ENCODE results near the gene TLR1.

TLR1 gene

DNA sequence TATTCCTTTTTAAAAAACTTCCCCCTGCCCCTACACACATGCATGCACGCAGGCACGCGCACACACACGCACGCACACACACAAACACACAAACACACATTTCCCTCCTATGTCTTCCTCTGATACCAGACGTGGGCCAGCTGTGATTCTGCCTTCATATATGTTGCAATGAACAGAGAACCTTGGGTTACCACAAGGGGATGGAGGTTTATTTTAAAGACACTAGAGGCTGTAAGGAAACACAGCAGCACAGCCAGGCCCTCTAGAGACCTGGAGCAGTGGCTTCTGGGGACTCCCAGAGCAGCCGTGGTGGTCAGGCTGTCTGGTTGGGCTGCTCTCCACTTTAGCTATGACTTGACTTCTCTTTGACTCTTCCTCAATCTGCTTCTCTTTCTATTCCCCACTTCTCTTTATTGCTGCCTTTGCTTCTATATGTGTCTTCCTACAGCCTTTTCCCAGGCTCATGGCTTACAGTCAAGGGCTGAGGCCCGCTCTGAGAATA is 18.6 kb downstream of the TLR1 start:
- no peak overlapping the region for H3K9ac ChIP-seq (ENCODE audit: low read length)
- H3F3A ChIP-seq (ENCODE audit: insufficient read depth, low read length), result no peaks in the 10 kb centered on the region
- H3K27me3 ChIP-seq (replicated peaks; ENCODE audit: insufficient read depth, low read length), result no peaks in the 10 kb centered on the region
- TF ChIP-seq, protein P1, sequence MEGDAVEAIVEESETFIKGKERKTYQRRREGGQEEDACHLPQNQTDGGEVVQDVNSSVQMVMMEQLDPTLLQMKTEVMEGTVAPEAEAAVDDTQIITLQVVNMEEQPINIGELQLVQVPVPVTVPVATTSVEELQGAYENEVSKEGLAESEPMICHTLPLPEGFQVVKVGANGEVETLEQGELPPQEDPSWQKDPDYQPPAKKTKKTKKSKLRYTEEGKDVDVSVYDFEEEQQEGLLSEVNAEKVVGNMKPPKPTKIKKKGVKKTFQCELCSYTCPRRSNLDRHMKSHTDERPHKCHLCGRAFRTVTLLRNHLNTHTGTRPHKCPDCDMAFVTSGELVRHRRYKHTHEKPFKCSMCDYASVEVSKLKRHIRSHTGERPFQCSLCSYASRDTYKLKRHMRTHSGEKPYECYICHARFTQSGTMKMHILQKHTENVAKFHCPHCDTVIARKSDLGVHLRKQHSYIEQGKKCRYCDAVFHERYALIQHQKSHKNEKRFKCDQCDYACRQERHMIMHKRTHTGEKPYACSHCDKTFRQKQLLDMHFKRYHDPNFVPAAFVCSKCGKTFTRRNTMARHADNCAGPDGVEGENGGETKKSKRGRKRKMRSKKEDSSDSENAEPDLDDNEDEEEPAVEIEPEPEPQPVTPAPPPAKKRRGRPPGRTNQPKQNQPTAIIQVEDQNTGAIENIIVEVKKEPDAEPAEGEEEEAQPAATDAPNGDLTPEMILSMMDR (IDR thresholded peaks at IDR 0.05; ENCODE audit: low read length), result no peak
- TF ChIP-seq EZH2 (optimal IDR thresholded peaks at IDR 0.05; ENCODE audit: low read depth, low read length) (no peak), EZH2phosphoT487 (IDR thresholded peaks at IDR 0.05; ENCODE audit: low read length) (no peak)
- H4K20me1 ChIP-seq (ENCODE audit: insufficient read depth, low read length), result no peaks in the 10 kb centered on the region
- H2AFZ ChIP-seq (ENCODE audit: low read length), result no peak overlapping the region
- DNase-seq, result no peak
- no peaks in the 10 kb centered on the region for H3K79me2 ChIP-seq (ENCODE audit: low read length)
- no peaks in the 10 kb centered on the region for H3K4me1 ChIP-seq (ENCODE audit: low read length)
- H3K9me2 ChIP-seq (replicated peaks; ENCODE audit: insufficient read depth, low read length), result no peaks in the 10 kb centered on the region
- no peak overlapping the region for H3K4me3 ChIP-seq (ENCODE audit: low read length)
- no peaks in the 10 kb centered on the region for H3K9me3 ChIP-seq (replicated peaks; ENCODE audit: insufficient read depth, low read length)
- no peaks in the 10 kb centered on the region for H3K36me3 ChIP-seq (replicated peaks; ENCODE audit: insufficient read depth, low read length)
- no peak overlapping the region for H3K27ac ChIP-seq (ENCODE audit: low read length)
- H3K4me2 ChIP-seq (ENCODE audit: low read depth, low read length), result no peak overlapping the region

DNA sequence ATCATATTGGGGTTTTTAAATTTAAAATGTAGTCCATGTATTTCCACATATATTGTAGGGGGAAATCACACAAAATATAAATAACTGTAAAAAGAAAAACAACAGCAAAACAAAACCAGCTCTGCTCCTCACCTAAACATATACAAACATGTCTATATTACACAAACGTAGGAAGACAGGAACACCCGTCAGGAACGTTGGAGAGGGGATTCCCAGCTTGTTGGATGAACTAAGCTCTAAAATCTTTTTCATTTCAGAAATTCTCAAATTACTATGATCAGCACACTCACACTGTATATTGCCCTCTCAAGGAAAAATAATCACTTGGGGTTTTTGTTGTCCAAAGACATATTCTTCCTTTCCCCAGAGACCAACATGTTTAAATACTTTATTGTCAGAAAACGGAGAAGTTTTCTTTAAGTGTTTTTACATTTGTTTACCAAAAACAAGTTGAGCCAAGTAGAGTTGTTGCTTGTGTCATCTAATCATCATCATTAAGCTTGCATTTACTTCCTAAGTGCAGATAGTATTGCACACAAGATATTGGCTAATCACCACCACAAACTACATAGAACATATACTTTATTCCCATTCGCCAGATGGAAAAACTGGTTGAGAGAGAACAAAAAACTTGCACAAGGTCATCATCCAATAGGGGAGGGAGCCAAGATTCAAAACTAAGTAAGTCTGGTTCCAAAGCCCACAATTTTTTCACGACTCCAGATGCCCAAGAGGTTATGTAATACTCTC is 19.4 kb downstream of the TLR1 start:
- no peak overlapping the region for H3K4me2 ChIP-seq (ENCODE audit: low read depth, low read length)
- H3K27me3 ChIP-seq (replicated peaks; ENCODE audit: insufficient read depth, low read length), result no peaks in the 10 kb centered on the region
- no peak overlapping the region for H3K4me3 ChIP-seq (ENCODE audit: low read length)
- no peaks in the 10 kb centered on the region for H3K9me2 ChIP-seq (replicated peaks; ENCODE audit: insufficient read depth, low read length)
- no peaks in the 10 kb centered on the region for H3F3A ChIP-seq (ENCODE audit: insufficient read depth, low read length)
- H3K27ac ChIP-seq (ENCODE audit: low read length), result no peak overlapping the region
- H3K4me1 ChIP-seq (ENCODE audit: low read length), result no peaks in the 10 kb centered on the region
- no peaks in the 10 kb centered on the region for H3K36me3 ChIP-seq (replicated peaks; ENCODE audit: insufficient read depth, low read length)
- no peak overlapping the region for H2AFZ ChIP-seq (ENCODE audit: low read length)
- no peaks in the 10 kb centered on the region for H3K9me3 ChIP-seq (replicated peaks; ENCODE audit: insufficient read depth, low read length)
- TF ChIP-seq EZH2phosphoT487 (IDR thresholded peaks at IDR 0.05; ENCODE audit: low read length) (no peak), EZH2 (optimal IDR thresholded peaks at IDR 0.05; ENCODE audit: low read depth, low read length) (no peak)
- TF ChIP-seq, protein P1 (IDR thresholded peaks at IDR 0.05; ENCODE audit: low read length), result no peak
- H3K79me2 ChIP-seq (ENCODE audit: low read length), result no peaks in the 10 kb centered on the region
- no peaks in the 10 kb centered on the region for H4K20me1 ChIP-seq (ENCODE audit: insufficient read depth, low read length)
- no peak for DNase-seq
- no peak overlapping the region for H3K9ac ChIP-seq (ENCODE audit: low read length)

GRCh38 chr4:38784141-38784540 is 20.4 kb downstream of the TLR1 start:
- Histone ChIP-seq H3K9me2 (replicated peaks; ENCODE audit: insufficient read depth, low read length) (no peaks in the 10 kb centered on the region), H3K9ac (ENCODE audit: low read length) (no peak overlapping the region), H3K27me3 (replicated peaks; ENCODE audit: insufficient read depth, low read length) (no peaks in the 10 kb centered on the region), H3K4me2 (ENCODE audit: low read depth, low read length) (no peak overlapping the region), H3K4me3 (ENCODE audit: low read length) (no peak overlapping the region), H3K79me2 (ENCODE audit: low read length) (no peaks in the 10 kb centered on the region), H4K20me1 (ENCODE audit: insufficient read depth, low read length) (no peaks in the 10 kb centered on the region), H3F3A (ENCODE audit: insufficient read depth, low read length) (no peaks in the 10 kb centered on the region), H2AFZ (ENCODE audit: low read length) (no peak overlapping the region), H3K36me3 (replicated peaks; ENCODE audit: insufficient read depth, low read length) (no peaks in the 10 kb centered on the region), H3K4me1 (ENCODE audit: low read length) (no peaks in the 10 kb centered on the region), H3K9me3 (replicated peaks; ENCODE audit: insufficient read depth, low read length) (no peaks in the 10 kb centered on the region), H3K27ac (ENCODE audit: low read length) (no peak overlapping the region)
- TF ChIP-seq EZH2phosphoT487 (IDR thresholded peaks at IDR 0.05; ENCODE audit: low read length) (no peak), EZH2 (optimal IDR thresholded peaks at IDR 0.05; ENCODE audit: low read depth, low read length) (no peak)
- no peak for DNase-seq

DNA sequence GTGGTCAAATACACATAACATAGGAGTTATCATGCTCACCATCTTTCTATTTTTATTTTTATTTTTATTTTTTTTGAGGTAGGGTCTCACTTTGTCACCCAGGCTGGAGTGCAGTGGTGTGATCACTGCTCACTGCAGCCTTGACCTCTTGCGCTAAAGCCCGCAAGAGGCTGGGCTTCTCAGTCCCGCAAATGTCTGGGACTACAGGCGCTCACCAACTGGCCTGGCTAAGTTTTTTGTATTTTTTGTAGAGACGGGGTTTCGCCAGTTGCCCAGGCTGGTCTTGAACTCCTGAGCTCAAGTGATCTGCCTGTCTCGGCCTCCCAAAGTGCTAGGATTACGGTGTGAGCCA is 21.5 kb downstream of the TLR1 start:
- no peaks in the 10 kb centered on the region for H3K36me3 ChIP-seq (replicated peaks; ENCODE audit: insufficient read depth, low read length)
- no peak overlapping the region for H2AFZ ChIP-seq (ENCODE audit: low read length)
- no peaks in the 10 kb centered on the region for H3F3A ChIP-seq (ENCODE audit: insufficient read depth, low read length)
- H3K4me2 ChIP-seq (ENCODE audit: low read depth, low read length), result no peak overlapping the region
- no peak overlapping the region for H3K4me3 ChIP-seq (ENCODE audit: low read length)
- H3K9me2 ChIP-seq (replicated peaks; ENCODE audit: insufficient read depth, low read length), result no peaks in the 10 kb centered on the region
- DNase-seq, result no peak
- H3K27ac ChIP-seq (ENCODE audit: low read length), result no peak overlapping the region
- no peak overlapping the region for H3K9ac ChIP-seq (ENCODE audit: low read length)
- H3K27me3 ChIP-seq (replicated peaks; ENCODE audit: insufficient read depth, low read length), result no peaks in the 10 kb centered on the region
- no peaks in the 10 kb centered on the region for H4K20me1 ChIP-seq (ENCODE audit: insufficient read depth, low read length)
- H3K79me2 ChIP-seq (ENCODE audit: low read length), result no peaks in the 10 kb centered on the region
- no peaks in the 10 kb centered on the region for H3K9me3 ChIP-seq (replicated peaks; ENCODE audit: insufficient read depth, low read length)
- TF ChIP-seq, protein P1 (IDR thresholded peaks at IDR 0.05; ENCODE audit: low read length), result no peak
- TF ChIP-seq EZH2phosphoT487 (IDR thresholded peaks at IDR 0.05; ENCODE audit: low read length) (no peak), EZH2 (optimal IDR thresholded peaks at IDR 0.05; ENCODE audit: low read depth, low read length) (no peak)
- H3K4me1 ChIP-seq (ENCODE audit: low read length), result no peaks in the 10 kb centered on the region
